A673 (cell line): ENCODE results near the gene METRNL. TPM values are rescaled to one million over a fixed set of nuclear protein-coding genes. Genes with fewer than 3 reads are reported as not detected.
A peak's percentile ranks its signal among the peaks of the same experiment; 100 is the strongest.

Experiments used
- BruUV-seq: library from RNA; stranded (reverse); fragments of 400-500 nt; replicated peaks from 2 replicates; lab custom pipeline; 2021; lab: Mats Ljungman, UMichigan
- CTCF ChIA-PET: fragments of 300-600 bp; sonication (Branson Sonifier 250); formaldehyde crosslinking; loops from one replicate; lab custom pipeline; 2022; ENCODE audit warnings: antibody characterized with exemption; lab: Charles Lee
- POLR2A ChIA-PET: fragments of 300-600 bp; sonication (Branson Sonifier 250); formaldehyde crosslinking; loops from one replicate; lab custom pipeline; 2022; ENCODE audit warnings: antibody characterized with exemption; ENCODE audit not compliant: low non-redundant PET; lab: Charles Lee
- DNase-seq: peaks from one replicate; pipeline ENCODE4 v3.0.0-alpha.2; 2015; ENCODE audit warnings: low spot score
- H3K27ac ChIP-seq: fragments of 200-600 bp; sonication (generic); 2 replicates; pipeline ENCODE4 v1.5.1; 2016; ENCODE audit warnings: mixed run types, low read depth, mild to moderate bottlenecking, mixed read lengths, antibody characterized with exemption, low read length; ENCODE audit not compliant: poor library complexity, severe bottlenecking
- H3K27me3 ChIP-seq: fragments of 200-600 bp; sonication (generic); replicated peaks from 2 replicates; pipeline ENCODE4 v1.6.1; 2017; ENCODE audit warnings: mixed run types, low read depth, mild to moderate bottlenecking, mixed read lengths, antibody characterized with exemption, low read length; ENCODE audit not compliant: insufficient read depth, poor library complexity
- H3K36me3 ChIP-seq: fragments of 200-600 bp; sonication (generic); 2 replicates; pipeline ENCODE4 v1.6.1; 2016; ENCODE audit warnings: mixed run types, mild to moderate bottlenecking, mixed read lengths, antibody characterized with exemption, low read length; ENCODE audit not compliant: insufficient read depth, poor library complexity, severe bottlenecking
- H3K4me1 ChIP-seq: fragments of 200-600 bp; sonication (generic); 2 replicates; pipeline ENCODE4 v1.6.1; 2017; ENCODE audit warnings: mixed run types, mild to moderate bottlenecking, mixed read lengths, antibody characterized with exemption, low read length; ENCODE audit not compliant: insufficient read depth, poor library complexity, severe bottlenecking
- H3K4me3 ChIP-seq: fragments of 200-600 bp; sonication (generic); 2 replicates; pipeline ENCODE4 v1.5.1; 2016; ENCODE audit warnings: low read depth, mixed run types, mild to moderate bottlenecking, mixed read lengths, low read length; ENCODE audit not compliant: poor library complexity, severe bottlenecking
- H3K9me3 ChIP-seq: fragments of 200-600 bp; sonication (generic); 2 replicates; pipeline ENCODE4 v1.6.1; 2016; ENCODE audit warnings: mixed run types, low read depth, mild to moderate bottlenecking, mixed read lengths, antibody characterized with exemption, low read length; ENCODE audit not compliant: poor library complexity, severe bottlenecking
- EZH2 ChIP-seq: fragments of 200-600 bp; sonication (generic); IDR thresholded peaks from 2 replicates; pipeline ENCODE4 v1.6.1; 2017; ENCODE audit warnings: borderline replicate concordance, low read depth, mild to moderate bottlenecking, mixed read lengths, antibody characterized with exemption, low read length; ENCODE audit not compliant: poor library complexity, severe bottlenecking
- intact Hi-C: fragments of 100-400 bp; cut with micrococcal nuclease; formaldehyde crosslinking; loops from one replicate; pipeline ENCODE4 v1.10.0; 2022; ENCODE audit not compliant: unreplicated experiment
- total RNA-seq: library from RNA; stranded (reverse); gene quantifications from 2 replicates; pipeline ENCODE4 v1.2.3, GENCODE V29; 2021
- TF ChIP-seq, protein P1 (sequence below): fragments of 300-800, 200-600 bp; sonication (generic); conservative IDR thresholded peaks from 2 replicates; pipeline ENCODE4 v1.5.1; 2017; ENCODE audit warnings: low read depth, mild to moderate bottlenecking, antibody characterized with exemption, low read length, moderate library complexity, mixed read lengths

Gene METRNL
- total RNA-seq, 1 experiment from 2014 or later = 16.5 TPM

DNA sequence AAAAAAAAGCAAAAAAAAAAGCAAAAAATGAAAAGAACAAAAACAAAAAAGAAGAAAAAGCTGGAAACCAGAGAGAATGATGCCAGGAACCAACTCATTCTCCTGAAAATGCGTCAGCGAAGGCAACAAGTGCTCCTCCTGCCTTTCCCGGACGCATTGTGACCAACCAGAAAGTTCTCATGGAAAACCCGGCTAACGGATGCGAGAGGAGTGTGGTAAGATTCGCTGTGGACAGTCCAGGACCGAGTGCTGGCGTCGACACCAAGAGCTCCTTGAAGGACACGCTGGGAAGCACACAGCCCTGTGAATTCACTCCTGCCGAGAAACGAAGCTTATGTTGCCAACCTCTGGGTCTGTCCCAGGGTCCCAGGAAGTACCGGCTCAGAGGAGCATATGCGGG is 43.4 kb downstream of the METRNL start:
- CTCF ChIA-PET = no interaction called here
- no peaks in the 10 kb centered on the region for H3K9me3 ChIP-seq
- intact Hi-C loops = no loop called here

DNA sequence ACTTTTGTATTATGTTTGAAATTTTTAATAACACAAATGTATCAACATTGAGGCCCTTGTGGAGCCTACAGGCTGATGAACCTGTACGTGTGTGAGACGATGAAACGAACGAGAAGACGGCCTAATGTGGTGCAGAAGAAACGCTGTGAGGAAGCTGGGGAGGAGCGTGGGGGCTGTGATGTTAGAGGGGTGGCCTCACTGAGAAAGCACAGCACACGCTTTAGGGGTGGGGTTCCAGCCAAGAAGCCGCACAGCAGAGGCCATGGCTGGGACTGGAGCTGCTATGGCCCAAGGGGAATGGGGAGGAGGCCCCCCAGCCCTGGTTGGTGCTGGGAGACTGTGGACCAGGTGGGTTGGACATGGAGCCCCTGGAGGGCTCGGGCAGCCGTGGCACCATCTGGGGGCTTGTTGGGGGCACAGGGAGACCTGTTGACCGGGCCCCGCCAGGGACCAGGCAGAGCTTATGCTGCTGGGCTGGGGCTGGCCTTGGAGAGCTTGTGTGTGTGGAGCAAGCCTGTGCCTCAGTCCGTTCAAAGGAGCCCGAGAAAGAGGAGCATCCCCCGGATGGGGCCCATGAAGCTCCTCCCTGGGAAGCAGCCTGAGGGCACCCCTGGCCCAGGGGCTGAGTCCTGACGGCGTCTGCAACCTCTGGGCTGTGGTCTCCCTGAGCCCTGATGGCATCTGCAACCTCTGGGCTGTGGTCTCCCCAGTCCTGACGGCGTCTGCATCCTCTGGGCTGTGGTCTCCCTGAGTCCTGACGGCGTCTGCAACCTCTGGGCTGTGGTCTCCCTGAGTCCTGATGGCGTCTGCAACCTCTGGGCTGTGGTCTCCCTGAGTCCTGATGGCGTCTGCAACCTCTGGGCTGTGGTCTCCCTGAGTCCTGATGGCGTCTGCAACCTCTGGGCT is 44.7 kb downstream of the METRNL start:
- CTCF ChIA-PET = no interaction called here
- Histone ChIP-seq H3K27ac (no peak overlapping the region), H3K4me1 (no peaks in the 10 kb centered on the region), H3K36me3 (no peaks in the 10 kb centered on the region), H3K9me3 (no peaks in the 10 kb centered on the region), H3K27me3 (peaks cover 38% of the 10 kb centered on the region), H3K4me3 (no peak overlapping the region)
- intact Hi-C loops = no loop called here
- no peak for TF ChIP-seq EZH2
- TF ChIP-seq, protein P1, sequence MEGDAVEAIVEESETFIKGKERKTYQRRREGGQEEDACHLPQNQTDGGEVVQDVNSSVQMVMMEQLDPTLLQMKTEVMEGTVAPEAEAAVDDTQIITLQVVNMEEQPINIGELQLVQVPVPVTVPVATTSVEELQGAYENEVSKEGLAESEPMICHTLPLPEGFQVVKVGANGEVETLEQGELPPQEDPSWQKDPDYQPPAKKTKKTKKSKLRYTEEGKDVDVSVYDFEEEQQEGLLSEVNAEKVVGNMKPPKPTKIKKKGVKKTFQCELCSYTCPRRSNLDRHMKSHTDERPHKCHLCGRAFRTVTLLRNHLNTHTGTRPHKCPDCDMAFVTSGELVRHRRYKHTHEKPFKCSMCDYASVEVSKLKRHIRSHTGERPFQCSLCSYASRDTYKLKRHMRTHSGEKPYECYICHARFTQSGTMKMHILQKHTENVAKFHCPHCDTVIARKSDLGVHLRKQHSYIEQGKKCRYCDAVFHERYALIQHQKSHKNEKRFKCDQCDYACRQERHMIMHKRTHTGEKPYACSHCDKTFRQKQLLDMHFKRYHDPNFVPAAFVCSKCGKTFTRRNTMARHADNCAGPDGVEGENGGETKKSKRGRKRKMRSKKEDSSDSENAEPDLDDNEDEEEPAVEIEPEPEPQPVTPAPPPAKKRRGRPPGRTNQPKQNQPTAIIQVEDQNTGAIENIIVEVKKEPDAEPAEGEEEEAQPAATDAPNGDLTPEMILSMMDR = no peak
- no peak for DNase-seq
- POLR2A ChIA-PET = no interaction called here
- BruUV-seq = no TSS peak

More for the DNA sequence above, 43.4 kb downstream of the METRNL start:
- H3K27me3 ChIP-seq = peaks cover 38% of the 10 kb centered on the region
- no TSS peak for BruUV-seq
- H3K36me3 ChIP-seq = no peaks in the 10 kb centered on the region
- no peaks in the 10 kb centered on the region for H3K4me1 ChIP-seq
- POLR2A ChIA-PET = no interaction called here
- no peak for TF ChIP-seq EZH2
- TF ChIP-seq, protein P1 = no peak
- DNase-seq = no peak
- no peak overlapping the region for H3K27ac ChIP-seq
- no peak overlapping the region for H3K4me3 ChIP-seq

DNA sequence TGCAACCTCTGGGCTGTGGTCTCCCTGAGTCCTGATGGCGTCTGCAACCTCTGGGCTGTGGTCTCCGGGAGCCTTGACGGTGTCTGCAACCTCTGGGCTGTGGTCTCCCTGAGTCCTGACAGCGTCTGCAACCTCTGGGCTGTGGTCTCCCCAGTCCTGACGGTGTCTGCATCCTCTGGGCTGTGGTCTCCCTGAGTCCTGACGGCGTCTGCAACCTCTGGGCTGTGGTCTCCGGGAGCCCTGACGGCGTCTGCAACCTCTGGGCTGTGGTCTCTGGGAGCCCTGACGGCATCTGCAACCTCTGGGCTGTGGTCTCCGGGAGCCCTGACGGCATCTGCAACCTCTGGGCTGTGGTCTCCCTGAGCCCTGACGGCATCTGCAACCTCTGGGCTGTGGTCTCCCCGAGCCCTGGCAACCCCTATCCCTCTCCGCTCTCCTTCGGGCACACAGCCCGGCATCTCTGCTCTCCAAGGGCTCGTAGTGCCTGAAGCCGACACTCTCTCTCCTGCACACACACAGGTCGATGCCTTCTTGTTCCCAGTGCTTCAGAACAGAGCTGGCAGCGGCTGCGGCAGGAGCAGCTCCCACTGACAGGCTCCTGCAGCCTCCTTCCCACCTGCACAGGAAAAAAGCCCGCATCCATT is 45.6 kb downstream of the METRNL start:
- POLR2A ChIA-PET = no interaction called here
- no peak overlapping the region for H3K4me3 ChIP-seq
- CTCF ChIA-PET = no interaction called here
- no TSS peak for BruUV-seq
- DNase-seq = no peak
- no peak overlapping the region for H3K27ac ChIP-seq
- no peaks in the 10 kb centered on the region for H3K9me3 ChIP-seq
- H3K27me3 ChIP-seq = peaks cover 38% of the 10 kb centered on the region
- H3K36me3 ChIP-seq = no peaks in the 10 kb centered on the region
- H3K4me1 ChIP-seq = no peaks in the 10 kb centered on the region
- TF ChIP-seq EZH2 = peak; percentile 8
- TF ChIP-seq, protein P1 = no peak
- intact Hi-C loops = no loop called here
